GM12875 (cell line): ENCODE measurements around the gene NHEJ1.

Source experiments
- H3K4me3 ChIP-seq: one replicate; pipeline ENCODE4 v1.5.1; 2011; ENCODE audit warnings: low read depth, low read length, control low read depth
- CTCF ChIP-seq: IDR thresholded peaks from 2 replicates; pipeline ENCODE4 v1.5.1; 2011; ENCODE audit warnings: low read depth, mild to moderate bottlenecking, control low read depth, inconsistent platforms, low read length, moderate library complexity, borderline replicate concordance; ENCODE audit not compliant: insufficient read depth

Gene NHEJ1

GRCh38 chr2:219109471-219109870 lies 51.1 kb downstream of the NHEJ1 start:
- H3K4me3 ChIP-seq: no peak overlapping the region
- no peak for TF ChIP-seq CTCF

- H3K4me3 ChIP-seq: no peak overlapping the region
- TF ChIP-seq CTCF: no peak
Measured at GRCh38 chr2:219107758-219108157, 52.9 kb downstream of the NHEJ1 start.

- no peak overlapping the region for H3K4me3 ChIP-seq
- TF ChIP-seq CTCF: no peak
Measured at GRCh38 chr2:219106251-219106650, 54.4 kb downstream of the NHEJ1 start.

- TF ChIP-seq CTCF: peak; percentile 97
- no peak overlapping the region for H3K4me3 ChIP-seq
Measured at GRCh38 chr2:219104107-219105035, 56.2 kb downstream of the NHEJ1 start.

GRCh38 chr2:219099329-219099728 lies 61.3 kb downstream of the NHEJ1 start:
- TF ChIP-seq CTCF: no peak
- H3K4me3 ChIP-seq: no peak overlapping the region

GRCh38 chr2:219095406-219095935 lies 65.1 kb downstream of the NHEJ1 start:
- TF ChIP-seq CTCF: no peak
- H3K4me3 ChIP-seq: no peak overlapping the region

GRCh38 chr2:219094171-219094570 lies 66.4 kb downstream of the NHEJ1 start:
- no peak for TF ChIP-seq CTCF
- no peak overlapping the region for H3K4me3 ChIP-seq
